OCI-LY7 (cell line): Measurements from ENCODE around the gene FAM171A2. TPM values are rescaled to one million over a fixed set of nuclear protein-coding genes. Genes with fewer than 3 reads are reported as not detected.

Experiments used
- BruUV-seq: library from RNA; stranded (reverse); fragments of 400-500 nt; replicated peaks from 2 replicates; lab custom pipeline; 2021; lab: Mats Ljungman, UMichigan
- CTCF ChIA-PET: fragments of 300-600 bp; sonication (Branson Sonifier 250); formaldehyde crosslinking; loops from one replicate; lab custom pipeline; 2022; ENCODE audit warnings: antibody characterized with exemption; ENCODE audit not compliant: unreplicated experiment; lab: Charles Lee
- POLR2A ChIA-PET: fragments of 300-600 bp; sonication (Branson Sonifier 250); formaldehyde crosslinking; loops from one replicate; lab custom pipeline; 2022; ENCODE audit warnings: antibody characterized with exemption; lab: Charles Lee
- DNase-seq: peaks from one replicate; pipeline ENCODE4 v3.0.0-alpha.2; 2015; ENCODE audit warnings: low spot score
- H2AFZ ChIP-seq: fragments of 200-600 bp; sonication (generic), shearing (Covaris generic); 2 replicates; pipeline ENCODE4 v1.6.1; 2014; ENCODE audit warnings: mild to moderate bottlenecking, antibody characterized with exemption, low read length, moderate library complexity
- H3K27ac ChIP-seq: fragments of 200-600 bp; sonication (generic); 2 replicates; pipeline ENCODE4 v1.5.1; 2014; ENCODE audit warnings: mixed run types, low read depth, mild to moderate bottlenecking, moderate library complexity, low read length, inconsistent platforms; ENCODE audit not compliant: poor library complexity, severe bottlenecking
- H3K36me3 ChIP-seq: fragments of 200-600 bp; sonication (generic); 2 replicates; pipeline ENCODE4 v1.6.1; 2014; ENCODE audit warnings: mild to moderate bottlenecking, antibody characterized with exemption, low read length, moderate library complexity, mixed read lengths; ENCODE audit not compliant: insufficient read depth
- H3K4me1 ChIP-seq: fragments of 200-600 bp; sonication (generic); 2 replicates; pipeline ENCODE4 v1.5.1; 2014; ENCODE audit warnings: mild to moderate bottlenecking, low read length; ENCODE audit not compliant: insufficient read depth, poor library complexity, severe bottlenecking
- H3K4me2 ChIP-seq: fragments of 200-600 bp; sonication (generic); 2 replicates; pipeline ENCODE4 v1.6.1; 2014; ENCODE audit warnings: mild to moderate bottlenecking, low read length
- H3K4me3 ChIP-seq: fragments of 200-600 bp; sonication (generic); 2 replicates; pipeline ENCODE4 v1.5.1; 2014; ENCODE audit warnings: mild to moderate bottlenecking, low read depth, low read length; ENCODE audit not compliant: poor library complexity, severe bottlenecking
- H3K79me2 ChIP-seq: fragments of 200-600 bp; sonication (generic); 2 replicates; pipeline ENCODE4 v1.6.1; 2016; ENCODE audit warnings: low read depth, mild to moderate bottlenecking, low read length, moderate library complexity, mixed read lengths; ENCODE audit not compliant: insufficient read depth
- H3K9me2 ChIP-seq: fragments of 200-600 bp; sonication (generic); 2 replicates; pipeline ENCODE4 v1.6.1; 2016; ENCODE audit warnings: mild to moderate bottlenecking, low read length, mixed read lengths; ENCODE audit not compliant: insufficient read depth
- H3K9me3 ChIP-seq: fragments of 200-600 bp; sonication (generic); 2 replicates; pipeline ENCODE4 v1.6.1; 2014; ENCODE audit warnings: mild to moderate bottlenecking, mixed run types, low read length, mixed read lengths
- H4K20me1 ChIP-seq: fragments of 200-600 bp; sonication (generic); 2 replicates; pipeline ENCODE4 v1.6.1; 2014; ENCODE audit warnings: mild to moderate bottlenecking, antibody characterized with exemption, low read length, moderate library complexity, mixed read lengths; ENCODE audit not compliant: insufficient read depth
- CTCF ChIP-seq: fragments of 200-600 bp; sonication (generic); conservative IDR thresholded peaks from 2 replicates; pipeline ENCODE4 v1.5.1; 2014; ENCODE audit warnings: mild to moderate bottlenecking, antibody characterized with exemption, low read length, moderate library complexity, mixed read lengths
- EZH2phosphoT487 ChIP-seq: fragments of 200-600 bp; sonication (generic); IDR thresholded peaks from 2 replicates; pipeline ENCODE4 v1.6.1; 2018; ENCODE audit warnings: low read depth, borderline replicate concordance, mild to moderate bottlenecking, mixed run types, antibody characterized with exemption, low read length, moderate library complexity, mixed read lengths
- intact Hi-C: fragments of 100-400 bp; cut with micrococcal nuclease; formaldehyde crosslinking; loops from one replicate; pipeline ENCODE4 v1.10.0; 2022; ENCODE audit not compliant: unreplicated experiment
- total RNA-seq, 2 experiments: library from RNA; depleted of rRNA in 1 of 2; stranded (reverse); fragments of >200 nt in 1 of 2; shearing (Covaris generic) in 1 of 2; gene quantifications; 2 replicates each; pipeline ENCODE4 v1.2.3, GENCODE V29; 2014 to 2022

The FAM171A2 gene
- total RNA-seq, 2 experiments from 2014 or later = 3.4 to 4.6 TPM

GRCh38 chr17:44315760-44316731 lies 47.6 kb downstream of the FAM171A2 start:
- Histone ChIP-seq H3K4me2 (peak overlapping the region; percentile 59; the same call in 1 of the 2 replicates), H3K9me3 (no peaks in the 10 kb centered on the region), H3K4me3 (peak overlapping the region; percentile 31), H4K20me1 (no peaks in the 10 kb centered on the region), H3K27ac (no peak overlapping the region), H3K79me2 (no peaks in the 10 kb centered on the region), H3K36me3 (peaks cover 20% of the 10 kb centered on the region), H3K4me1 (no peaks in the 10 kb centered on the region), H2AFZ (no peak overlapping the region), H3K9me2 (no peaks in the 10 kb centered on the region)
- no TSS peak for BruUV-seq
- ChIA-PET POLR2A (interaction anchor here (0.7 to 1.2 kb wide), 2 partner anchors 14 to 255 kb away, joined by 3 to 4 read pairs; no protein-coding TSS in a partner anchor), CTCF (interaction anchor here (0.6 kb wide), 1 partner anchor 34 kb away, joined by 3 read pairs; no protein-coding TSS in a partner anchor)
- no peak for DNase-seq
- intact Hi-C loops = no loop called here
- TF ChIP-seq CTCF = no peak
- no peak for TF ChIP-seq EZH2phosphoT487

- Histone ChIP-seq H3K79me2 (no peaks in the 10 kb centered on the region), H4K20me1 (no peaks in the 10 kb centered on the region), H3K9me3 (no peaks in the 10 kb centered on the region), H3K9me2 (no peaks in the 10 kb centered on the region), H3K4me2 (peak overlapping the region; percentile 59), H3K4me3 (peak overlapping the region; percentile 61), H3K27ac (no peak overlapping the region), H2AFZ (no peak overlapping the region), H3K36me3 (peaks cover 10% of the 10 kb centered on the region; the same call in 1 of the 2 replicates), H3K4me1 (peaks cover 3% of the 10 kb centered on the region)
- no TSS peak for BruUV-seq
- ChIA-PET POLR2A (interaction anchor here (1.2 kb wide), 1 partner anchor 13 kb away, joined by 3 read pairs; no protein-coding TSS in a partner anchor), CTCF (interaction anchor here (0.6 kb wide), 1 partner anchor 22 kb away, joined by 4 read pairs; no protein-coding TSS in a partner anchor)
- intact Hi-C loops = no loop called here
- TF ChIP-seq CTCF (no peak), EZH2phosphoT487 (no peak)
- DNase-seq = peak; percentile 42
Measured at GRCh38 chr17:44314869-44315661, 48.6 kb downstream of the FAM171A2 start.
